Uterus (tissue), 2 donors: Measurements from ENCODE around the gene ZSCAN16.

Experiments
- POLR2A ChIP-seq, 2 donors: fragments of 450-650 bp; IDR thresholded peaks; one replicate each; pipeline ENCODE4 v1.6.1; 2016; ENCODE audit warnings: antibody characterized with exemption in 2 of 2, mild to moderate bottlenecking in 1 of 2, moderate library complexity in 1 of 2
- TF ChIP-seq, protein P1 (sequence below), 4 experiments: fragments of 200-600 bp in 2 of 4; fragments of 450-650 bp in 2 of 4; sonication (generic) in 2 of 4; IDR thresholded peaks; one replicate each; pipeline ENCODE4 v1.5.1; 2016 to 2019; ENCODE audit warnings: antibody characterized with exemption in 4 of 4, mild to moderate bottlenecking in 2 of 4, moderate library complexity in 1 of 4

DNA sequence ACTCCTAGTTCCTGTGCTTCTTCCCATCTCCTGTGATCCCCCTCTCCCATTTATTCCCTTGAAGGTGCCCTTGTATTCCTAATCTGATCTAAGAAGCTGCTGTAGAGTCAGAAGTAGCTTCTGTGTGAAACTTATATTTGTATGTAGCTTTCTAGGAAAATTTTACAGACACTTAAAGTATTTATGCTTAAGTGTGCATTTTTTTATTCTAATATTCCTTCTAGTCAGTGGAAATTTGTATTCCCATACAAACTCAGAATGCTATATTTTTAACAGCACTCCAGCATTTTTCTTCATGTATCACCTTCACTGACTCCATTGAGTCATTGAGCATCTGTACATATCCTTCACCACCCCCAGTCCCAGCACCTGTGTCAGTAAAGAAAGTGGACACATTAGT is 29.9 kb downstream of the ZSCAN16 start:
- TF ChIP-seq, protein P1, sequence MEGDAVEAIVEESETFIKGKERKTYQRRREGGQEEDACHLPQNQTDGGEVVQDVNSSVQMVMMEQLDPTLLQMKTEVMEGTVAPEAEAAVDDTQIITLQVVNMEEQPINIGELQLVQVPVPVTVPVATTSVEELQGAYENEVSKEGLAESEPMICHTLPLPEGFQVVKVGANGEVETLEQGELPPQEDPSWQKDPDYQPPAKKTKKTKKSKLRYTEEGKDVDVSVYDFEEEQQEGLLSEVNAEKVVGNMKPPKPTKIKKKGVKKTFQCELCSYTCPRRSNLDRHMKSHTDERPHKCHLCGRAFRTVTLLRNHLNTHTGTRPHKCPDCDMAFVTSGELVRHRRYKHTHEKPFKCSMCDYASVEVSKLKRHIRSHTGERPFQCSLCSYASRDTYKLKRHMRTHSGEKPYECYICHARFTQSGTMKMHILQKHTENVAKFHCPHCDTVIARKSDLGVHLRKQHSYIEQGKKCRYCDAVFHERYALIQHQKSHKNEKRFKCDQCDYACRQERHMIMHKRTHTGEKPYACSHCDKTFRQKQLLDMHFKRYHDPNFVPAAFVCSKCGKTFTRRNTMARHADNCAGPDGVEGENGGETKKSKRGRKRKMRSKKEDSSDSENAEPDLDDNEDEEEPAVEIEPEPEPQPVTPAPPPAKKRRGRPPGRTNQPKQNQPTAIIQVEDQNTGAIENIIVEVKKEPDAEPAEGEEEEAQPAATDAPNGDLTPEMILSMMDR (IDR thresholded peaks at IDR 0.05): no peak
- no peak for TF ChIP-seq POLR2A (IDR thresholded peaks at IDR 0.05)
